GM19452 (cell line): ENCODE results near the gene SYMPK.
"Not testable (repeated sequence)": the region's sequence is repeated elsewhere in the genome, so short reads cannot be mapped to it uniquely, and the experiment has no call there.

Source experiments
- ATAC-seq: cut with Tn5 transposase; IDR thresholded peaks from one replicate; pipeline ENCODE4 v1.9.1; 2021; ENCODE audit not compliant: unreplicated experiment

SYMPK gene

GRCh38 chr19:45862564-45863334, at the start of gene SYMPK:
Gene SYMPK, minus strand, starts transcription at chr19:45863147. Its CDS starts 8,652 bp downstream, at chr19:45854495.
- peak; percentile 85 for ATAC-seq

- ATAC-seq = no peak
Measured at GRCh38 chr19:45911291-45911690, 48.3 kb upstream of the SYMPK start.

GRCh38 chr19:45908956-45909355, 46.0 kb upstream of the SYMPK start:
- ATAC-seq = no peak

- no peak for ATAC-seq
Measured at GRCh38 chr19:45906221-45906620, 43.3 kb upstream of the SYMPK start.

- no peak for ATAC-seq
Measured at GRCh38 chr19:45905011-45905410, 42.1 kb upstream of the SYMPK start.

GRCh38 chr19:45902651-45903625, 40.0 kb upstream of the SYMPK start:
- ATAC-seq = peak; percentile 88

- ATAC-seq = no peak
Measured at GRCh38 chr19:45901912-45902650, 39.1 kb upstream of the SYMPK start, which contains the start of gene MYPOP. Gene MYPOP, minus strand, starts transcription at chr19:45902613. Its CDS starts 840 bp downstream, at chr19:45901773.

GRCh38 chr19:45901432-45901911, 38.5 kb upstream of the SYMPK start:
- no peak for ATAC-seq

GRCh38 chr19:45900738-45901431, 37.9 kb upstream of the SYMPK start:
- ATAC-seq = no peak

- ATAC-seq = no peak
Measured at GRCh38 chr19:45899919-45900589, 37.1 kb upstream of the SYMPK start.

GRCh38 chr19:45899253-45899652, 36.3 kb upstream of the SYMPK start:
- no peak for ATAC-seq

GRCh38 chr19:45897261-45897812, 34.4 kb upstream of the SYMPK start:
- ATAC-seq = no peak

GRCh38 chr19:45895983-45896599, 33.1 kb upstream of the SYMPK start:
- not testable (repeated sequence) for ATAC-seq

- ATAC-seq = no peak
Measured at GRCh38 chr19:45895519-45895972, 32.6 kb upstream of the SYMPK start.

GRCh38 chr19:45890877-45891276, 27.9 kb upstream of the SYMPK start:
- ATAC-seq = no peak

GRCh38 chr19:45889210-45889885, 26.4 kb upstream of the SYMPK start:
- ATAC-seq = no peak

GRCh38 chr19:45887200-45887710, 24.3 kb upstream of the SYMPK start:
- ATAC-seq = no peak
